CD8-positive, alpha-beta memory T cell (primary cell): ENCODE results near the gene PDZK1IP1. TPM values are rescaled to one million over a fixed set of nuclear protein-coding genes. Genes with fewer than 3 reads are reported as not detected.

ENCODE experiments used
- CTCF ChIA-PET: fragments of 350-600 bp; sonication (Branson Sonifier 250); formaldehyde crosslinking; loops from one replicate; lab custom pipeline; 2021; ENCODE audit warnings: antibody characterized with exemption; lab: Charles Lee
- POLR2A ChIA-PET: fragments of 350-600 bp; sonication (Branson Sonifier 250); formaldehyde crosslinking; loops from one replicate; lab custom pipeline; 2021; ENCODE audit warnings: antibody characterized with exemption; lab: Charles Lee
- DNase-seq, 5 donors: peaks; one replicate each; pipeline versions ENCODE4 v3.0.0 to v3.0.0-alpha.2; 2020 to 2022; ENCODE audit warnings: mixed read lengths in 1 of 5
- H3K27ac ChIP-seq: one replicate; pipeline ENCODE4 v1.7.0; 2013; ENCODE audit warnings: low read depth, mild to moderate bottlenecking, low read length, moderate library complexity
- H3K27me3 ChIP-seq: 2 replicates; pipeline ENCODE4 v1.7.0; 2013; ENCODE audit warnings: low read length, mild to moderate bottlenecking; ENCODE audit not compliant: insufficient read depth, poor library complexity, severe bottlenecking
- H3K36me3 ChIP-seq: 2 replicates; pipeline ENCODE4 v1.7.0; 2013; ENCODE audit warnings: mild to moderate bottlenecking, low read length, moderate library complexity; ENCODE audit not compliant: insufficient read depth
- H3K4me1 ChIP-seq: 2 replicates; pipeline ENCODE4 v1.7.0; 2013; ENCODE audit warnings: mild to moderate bottlenecking, low read length, moderate library complexity; ENCODE audit not compliant: insufficient read depth
- H3K4me3 ChIP-seq: 2 replicates; pipeline ENCODE4 v1.7.0; 2013; ENCODE audit warnings: mild to moderate bottlenecking, low read length
- H3K9me3 ChIP-seq: 2 replicates; pipeline ENCODE4 v1.7.0; 2013; ENCODE audit warnings: mild to moderate bottlenecking, low read length
- H3K27ac Mint-ChIP-seq, 8 donors: one replicate each; pipeline ENCODE4 v1.8.0; 2020 to 2021; ENCODE audit warnings: mixed read lengths in 8 of 8, mild to moderate bottlenecking in 6 of 8, inconsistent platforms in 3 of 8, moderate library complexity in 3 of 8
- H3K27me3 Mint-ChIP-seq, 2 donors: one replicate each; pipeline ENCODE4 v1.8.0; 2020 to 2021; ENCODE audit warnings: mixed read lengths in 2 of 2, mild to moderate bottlenecking in 1 of 2, moderate library complexity in 1 of 2
- H3K36me3 Mint-ChIP-seq, 3 donors: one replicate each; pipeline ENCODE4 v1.8.0; 2020 to 2021; ENCODE audit warnings: mixed read lengths in 3 of 3, inconsistent platforms in 1 of 3, mild to moderate bottlenecking in 1 of 3
- H3K4me1 Mint-ChIP-seq, 3 donors: one replicate each; pipeline ENCODE4 v1.8.0; 2020 to 2021; ENCODE audit warnings: mixed read lengths in 3 of 3, inconsistent platforms in 1 of 3, mild to moderate bottlenecking in 1 of 3
- H3K4me3 Mint-ChIP-seq, 7 donors: one replicate each; pipeline ENCODE4 v1.8.0; 2020 to 2021; ENCODE audit warnings: mixed read lengths in 7 of 7, mild to moderate bottlenecking in 6 of 7, moderate library complexity in 4 of 7, inconsistent platforms in 2 of 7
- H3K9me3 Mint-ChIP-seq, 5 donors: one replicate each; pipeline ENCODE4 v1.8.0; 2020 to 2022; ENCODE audit warnings: mixed read lengths in 5 of 5, mild to moderate bottlenecking in 3 of 5, moderate library complexity in 2 of 5, inconsistent platforms in 1 of 5
- polyA plus RNA-seq: library from polyadenylated mRNA; unstranded; fragments of 300-500 nt; fragmentation: Illumina TruSeq; gene quantifications from one replicate; pipeline ENCODE4 v1.2.3, GENCODE V29; 2021
- total RNA-seq, 2 experiments: library from RNA; stranded (reverse); gene quantifications; one replicate each; pipeline ENCODE4 v1.2.3, GENCODE V29; 2021

Gene PDZK1IP1
- total and polyA plus RNA-seq, 3 experiments from 2014 or later: not detected

DNA sequence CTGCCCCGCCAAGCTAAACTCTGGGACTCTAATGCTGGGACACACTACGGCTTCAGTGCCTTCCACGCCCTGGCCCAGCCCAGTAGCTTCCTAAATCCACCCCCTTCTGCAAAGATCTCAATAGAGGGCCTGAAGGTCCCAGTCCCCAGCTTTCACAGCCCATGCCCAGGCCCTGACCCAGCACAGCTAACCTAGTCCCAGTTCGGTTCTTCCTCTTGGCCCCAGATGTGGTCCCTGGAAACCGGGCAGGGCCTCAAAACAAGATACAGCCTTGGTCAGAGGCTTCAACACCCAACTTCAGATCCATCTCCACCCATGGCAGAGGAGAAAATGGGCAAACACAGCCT is 646 bp upstream of the PDZK1IP1 start:
- H3K4me1 ChIP-seq: no peaks in the 10 kb centered on the region
- Mint-ChIP-seq H3K27me3 (peaks cover 9 to 10% of the 10 kb centered on the region in 2 donors), H3K36me3 (no peaks in the 10 kb centered on the region), H3K27ac (no peak overlapping the region), H3K9me3 (no peaks in the 10 kb centered on the region), H3K4me1 (peaks cover 4 to 5% (median 4%) of the 10 kb centered on the region in 3 donors), H3K4me3 (no peak overlapping the region)
- no peaks in the 10 kb centered on the region for H3K36me3 ChIP-seq
- no peak overlapping the region for H3K4me3 ChIP-seq
- CTCF ChIA-PET: interaction anchor here (0.9 to 5.0 kb wide), 2 partner anchors 11 kb away, joined by 3 to 43 read pairs; no protein-coding TSS in a partner anchor
- H3K27ac ChIP-seq: peak overlapping the region; percentile 47
- DNase-seq: no peak
- no peaks in the 10 kb centered on the region for H3K27me3 ChIP-seq
- no peaks in the 10 kb centered on the region for H3K9me3 ChIP-seq
- POLR2A ChIA-PET: no interaction called here

DNA sequence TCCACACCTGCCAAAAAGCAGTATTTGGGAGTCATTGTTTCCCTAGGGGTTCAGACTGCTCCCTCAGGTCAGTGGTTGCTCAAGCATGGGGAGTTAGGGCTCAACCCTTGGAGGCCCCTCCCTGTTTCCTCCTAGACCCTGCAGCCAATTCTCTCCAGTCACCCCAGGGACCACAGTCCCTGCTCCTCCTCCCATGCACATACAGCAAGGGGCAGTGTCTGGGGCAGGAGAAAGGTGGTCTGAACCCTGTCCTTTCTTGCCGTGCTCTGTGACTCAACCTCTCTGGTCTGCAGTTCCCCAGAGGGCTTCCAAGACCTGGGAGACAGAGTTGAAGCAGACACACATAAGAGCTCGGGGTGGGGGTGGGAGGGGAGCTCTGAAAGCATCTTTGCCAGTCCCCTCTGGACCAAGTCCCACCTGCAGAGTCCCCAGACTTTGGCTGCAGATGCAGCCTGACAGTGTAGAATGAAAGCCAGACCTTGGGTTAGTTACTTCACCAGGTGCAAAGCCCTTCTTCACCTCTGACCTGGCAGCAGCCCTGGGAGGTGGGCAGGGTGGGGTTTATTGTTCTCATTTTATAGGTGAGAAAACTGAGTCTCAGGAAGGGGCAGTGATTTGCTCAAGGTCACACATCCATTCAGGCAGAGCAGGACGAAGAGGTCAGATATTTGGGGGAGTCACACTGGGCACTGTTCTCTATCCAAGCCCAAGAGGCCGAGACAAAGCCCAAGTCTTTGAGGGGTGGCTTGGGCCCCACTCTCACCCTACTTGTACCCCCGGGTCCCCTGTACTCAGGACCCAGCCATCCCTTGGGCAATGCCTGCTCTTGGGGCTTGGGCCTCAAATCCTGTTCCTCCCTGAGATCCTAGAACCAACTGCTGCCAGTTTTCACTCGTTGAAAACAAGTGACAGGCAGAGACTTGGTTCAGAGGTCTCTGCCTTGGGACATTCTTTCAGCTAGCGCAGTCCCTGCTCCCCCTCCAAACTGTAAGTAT is 748 bp downstream of the PDZK1IP1 start:
- no peaks in the 10 kb centered on the region for H3K4me1 ChIP-seq
- H3K27ac ChIP-seq: no peak overlapping the region
- POLR2A ChIA-PET: no interaction called here
- Mint-ChIP-seq H3K4me3 (no peak overlapping the region), H3K36me3 (no peaks in the 10 kb centered on the region), H3K4me1 (peaks cover 4 to 5% (median 4%) of the 10 kb centered on the region in 3 donors), H3K9me3 (no peaks in the 10 kb centered on the region), H3K27ac (no peak overlapping the region), H3K27me3 (peaks cover 7 to 19% of the 10 kb centered on the region in 2 donors)
- no peak overlapping the region for H3K4me3 ChIP-seq
- DNase-seq: no peak
- no peaks in the 10 kb centered on the region for H3K9me3 ChIP-seq
- CTCF ChIA-PET: interaction anchor here (1.7 to 5.0 kb wide), 2 partner anchors 10 kb away, joined by 7 to 43 read pairs; no protein-coding TSS in a partner anchor
- no peaks in the 10 kb centered on the region for H3K36me3 ChIP-seq
- H3K27me3 ChIP-seq: no peaks in the 10 kb centered on the region

DNA sequence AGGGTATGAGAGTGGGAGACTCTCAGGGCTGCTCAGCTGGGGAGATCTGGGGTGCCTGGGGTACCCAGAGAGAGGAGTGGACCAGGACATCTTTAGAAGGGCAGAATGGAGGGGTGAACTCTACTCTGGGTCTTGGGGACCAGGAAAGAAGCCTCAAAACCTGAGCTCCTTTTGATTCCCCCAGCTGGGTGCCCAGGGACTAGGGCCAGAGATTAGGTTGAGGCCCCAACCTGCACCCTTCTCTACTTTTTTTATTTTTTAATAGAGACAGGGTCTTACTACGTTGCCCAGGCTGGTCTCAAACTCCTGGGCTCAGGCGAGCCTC is 1.9 kb downstream of the PDZK1IP1 start:
- Mint-ChIP-seq H3K4me1 (peaks cover 2 to 3% (median 2%) of the 10 kb centered on the region in 3 donors), H3K27ac (peak overlapping the region in 1 of 8 donors; percentile 6), H3K27me3 (peaks cover 5 to 23% of the 10 kb centered on the region in 2 donors), H3K36me3 (no peaks in the 10 kb centered on the region), H3K9me3 (no peaks in the 10 kb centered on the region), H3K4me3 (no peak overlapping the region)
- Histone ChIP-seq H3K4me3 (no peak overlapping the region), H3K9me3 (no peaks in the 10 kb centered on the region), H3K36me3 (no peaks in the 10 kb centered on the region), H3K4me1 (no peaks in the 10 kb centered on the region), H3K27me3 (no peaks in the 10 kb centered on the region), H3K27ac (no peak overlapping the region)
- POLR2A ChIA-PET: no interaction called here
- no peak for DNase-seq
- CTCF ChIA-PET: interaction anchor here (1.7 kb wide), 1 partner anchor 9 kb away, joined by 7 read pairs; no protein-coding TSS in a partner anchor

DNA sequence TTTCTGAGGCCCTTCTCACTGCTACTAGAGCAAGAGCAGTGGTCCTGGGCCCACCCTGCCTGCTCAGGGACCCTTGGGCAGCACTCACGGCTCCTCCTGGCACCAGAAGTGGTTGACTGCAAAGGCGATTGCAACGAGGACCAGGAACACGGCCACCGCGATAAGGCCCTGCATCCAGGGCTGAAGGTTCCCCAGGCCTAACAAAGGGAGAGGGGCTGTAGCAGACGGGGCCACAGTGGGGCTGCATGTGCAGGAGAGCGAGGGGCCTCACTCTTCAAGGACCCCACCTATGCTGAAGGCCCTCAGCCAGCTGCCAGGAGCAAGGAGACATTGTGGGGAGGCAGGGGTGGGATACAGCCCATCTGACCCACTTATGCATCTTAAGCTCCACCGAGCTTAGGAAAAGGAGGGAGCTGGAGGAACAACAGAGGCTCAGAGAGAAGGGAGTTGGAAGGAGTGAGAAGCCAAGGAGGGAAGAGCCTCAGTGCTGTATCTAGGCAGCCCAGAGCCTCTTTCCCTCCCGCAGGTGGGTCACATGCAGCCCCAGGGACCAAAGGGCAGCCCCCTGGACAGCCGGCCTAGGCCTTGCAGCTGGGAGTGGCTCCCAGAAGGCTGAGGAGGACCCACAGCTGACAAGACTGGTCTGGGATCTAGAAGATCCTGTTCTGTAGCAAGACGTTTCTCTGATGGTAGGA is 2.5 kb downstream of the PDZK1IP1 start:
- CTCF ChIA-PET: interaction anchor here (1.7 kb wide), 1 partner anchor 8 kb away, joined by 7 read pairs; no protein-coding TSS in a partner anchor

DNA sequence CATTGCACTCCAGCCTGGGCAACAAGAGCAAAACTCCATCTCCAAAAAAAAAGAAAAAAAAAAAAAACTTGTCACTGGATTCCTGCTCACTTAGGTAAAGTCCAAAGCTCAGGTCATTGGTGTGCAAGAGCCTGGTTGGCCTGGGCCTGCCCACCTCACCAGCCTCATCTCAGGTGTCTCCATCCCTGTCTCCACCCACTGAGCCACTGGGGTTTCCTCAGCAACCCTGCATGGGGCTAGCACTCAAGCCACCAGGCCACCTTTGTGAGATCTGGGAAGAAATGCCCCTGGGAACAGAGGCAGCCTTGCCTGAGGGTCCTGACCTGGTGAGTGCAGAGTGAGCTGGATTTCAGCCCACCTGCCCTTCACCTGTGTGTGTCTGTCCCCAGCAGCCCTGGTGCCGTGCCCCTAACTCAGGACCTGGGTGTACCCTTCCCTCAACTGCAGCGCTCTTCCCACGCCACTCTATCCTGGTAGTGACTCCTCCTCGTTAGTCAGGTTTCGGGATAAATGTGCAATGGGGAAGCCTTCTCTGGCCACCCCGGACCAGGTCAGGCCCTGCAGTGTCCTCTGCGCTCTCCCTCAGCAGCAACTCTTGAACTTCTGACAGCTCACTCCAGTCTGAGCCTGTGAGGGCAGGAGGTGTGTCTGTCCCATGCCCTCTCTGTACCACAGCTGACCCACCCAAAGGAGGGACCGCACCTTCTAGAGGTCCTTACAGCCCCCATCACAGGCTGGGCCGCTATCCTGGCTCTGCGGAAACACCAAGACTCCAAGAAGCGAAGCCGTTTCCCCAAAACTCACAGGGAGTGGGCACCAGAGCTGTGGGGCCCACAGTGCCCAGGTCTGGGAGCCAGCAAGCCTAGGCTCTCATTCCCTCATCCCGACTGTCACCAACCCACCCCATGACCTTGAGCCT is 3.3 kb downstream of the PDZK1IP1 start:
- no peak overlapping the region for H3K4me3 ChIP-seq
- ChIA-PET CTCF (interaction anchor here (1.1 kb wide), 1 partner anchor 18 kb away, joined by 3 read pairs; no protein-coding TSS in a partner anchor), POLR2A (no interaction called here)
- no peaks in the 10 kb centered on the region for H3K36me3 ChIP-seq
- H3K27ac Mint-ChIP-seq: no peak overlapping the region
- H3K9me3 ChIP-seq: no peaks in the 10 kb centered on the region
- no peaks in the 10 kb centered on the region for H3K9me3 Mint-ChIP-seq
- H3K27me3 ChIP-seq: no peaks in the 10 kb centered on the region
- no peak for DNase-seq
- no peaks in the 10 kb centered on the region for H3K4me1 Mint-ChIP-seq
- H3K27me3 Mint-ChIP-seq: peaks cover 9 to 33% of the 10 kb centered on the region in 2 donors
- H3K4me3 Mint-ChIP-seq: no peak overlapping the region
- H3K36me3 Mint-ChIP-seq: no peaks in the 10 kb centered on the region
- H3K27ac ChIP-seq: no peak overlapping the region
- H3K4me1 ChIP-seq: no peaks in the 10 kb centered on the region

More for the DNA sequence above, 2.5 kb downstream of the PDZK1IP1 start:
- Mint-ChIP-seq H3K36me3 (no peaks in the 10 kb centered on the region), H3K27ac (peak overlapping the region in 1 of 8 donors; percentile 61), H3K4me3 (no peak overlapping the region), H3K9me3 (no peaks in the 10 kb centered on the region), H3K4me1 (no peaks in the 10 kb centered on the region), H3K27me3 (peaks cover 7 to 26% of the 10 kb centered on the region in 2 donors)
- H3K36me3 ChIP-seq: no peaks in the 10 kb centered on the region
- no peak overlapping the region for H3K4me3 ChIP-seq
- no peaks in the 10 kb centered on the region for H3K9me3 ChIP-seq
- H3K27ac ChIP-seq: no peak overlapping the region
- no peaks in the 10 kb centered on the region for H3K27me3 ChIP-seq
- POLR2A ChIA-PET: no interaction called here
- no peak for DNase-seq
- no peaks in the 10 kb centered on the region for H3K4me1 ChIP-seq

DNA sequence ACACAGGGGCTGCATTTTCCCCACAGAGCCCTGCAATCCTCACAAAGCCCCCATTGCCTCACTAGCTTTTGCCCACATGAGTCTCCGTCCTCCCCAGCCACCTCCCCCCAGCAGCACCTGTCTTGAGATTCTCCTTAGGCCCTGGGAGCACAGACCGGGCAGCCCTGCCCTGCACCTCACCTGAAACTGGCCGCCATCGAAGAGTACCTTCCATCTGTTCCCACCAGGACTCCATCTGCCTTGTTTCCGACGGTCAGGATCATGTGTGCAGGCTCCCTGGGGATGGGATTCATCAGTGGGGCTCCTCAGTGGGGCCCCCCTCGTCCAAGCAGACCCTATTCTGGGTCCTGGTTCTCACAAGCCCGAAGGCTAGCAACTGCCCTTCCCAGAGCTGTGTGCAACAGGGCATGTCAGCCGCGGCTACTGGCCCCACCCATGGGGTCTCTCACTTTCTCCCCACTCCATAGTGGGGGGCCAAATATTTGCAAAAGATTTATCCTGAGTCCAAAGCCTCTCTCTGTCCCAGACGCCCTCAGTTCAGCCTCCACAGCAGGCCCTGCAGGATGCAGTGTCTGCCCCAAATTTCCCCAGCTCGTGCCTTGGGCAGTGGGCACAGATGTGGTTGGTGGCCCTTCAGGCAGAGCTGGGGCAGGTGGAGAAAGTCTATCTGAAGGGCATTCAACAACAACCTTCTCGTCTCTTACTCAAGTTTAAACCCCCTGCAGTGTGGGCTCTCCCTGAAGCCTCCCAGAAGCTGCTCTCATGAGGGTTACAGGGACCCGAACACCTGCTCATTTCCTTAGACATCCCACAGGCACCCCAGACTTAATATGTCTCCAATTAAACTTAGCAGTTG is 4.8 kb downstream of the PDZK1IP1 start:
- Histone ChIP-seq H3K27ac (no peak overlapping the region), H3K36me3 (no peaks in the 10 kb centered on the region), H3K9me3 (no peaks in the 10 kb centered on the region), H3K4me1 (no peaks in the 10 kb centered on the region), H3K27me3 (peaks cover under 1% of the 10 kb centered on the region), H3K4me3 (no peak overlapping the region)
- CTCF ChIA-PET: interaction anchor here (2.7 kb wide), 1 partner anchor 8 kb away, joined by 20 read pairs; no protein-coding TSS in a partner anchor
- Mint-ChIP-seq H3K27me3 (peaks cover 13 to 45% of the 10 kb centered on the region in 2 donors), H3K27ac (peak overlapping the region in 1 of 8 donors; percentile 20), H3K4me1 (peaks cover 0 to 2% (median 0%) of the 10 kb centered on the region in 3 donors), H3K4me3 (no peak overlapping the region), H3K36me3 (no peaks in the 10 kb centered on the region), H3K9me3 (no peaks in the 10 kb centered on the region)
- DNase-seq: no peak
- POLR2A ChIA-PET: no interaction called here
